OCI-LY1 (cell line): ENCODE measurements around the gene CNOT2.

Experiments
- H2AFZ ChIP-seq: fragments of 200-600 bp; sonication (generic), shearing (Covaris generic); 2 replicates; pipeline ENCODE4 v1.6.0; 2014; ENCODE audit warnings: antibody characterized with exemption, mild to moderate bottlenecking, low read length
- H3F3A ChIP-seq: fragments of 200-600 bp; sonication (generic), shearing (Covaris generic); 2 replicates; pipeline ENCODE4 v1.6.0; 2014; ENCODE audit warnings: mild to moderate bottlenecking, antibody characterized with exemption, low read length, moderate library complexity; ENCODE audit not compliant: insufficient read depth
- H3K27ac ChIP-seq: fragments of 200-600 bp; sonication (generic); 2 replicates; pipeline ENCODE4 v1.5.1; 2014; ENCODE audit warnings: low read length, mixed run types, mild to moderate bottlenecking, low read depth; ENCODE audit not compliant: poor library complexity, severe bottlenecking
- H3K27me3 ChIP-seq: fragments of 200-600 bp; sonication (generic); 2 replicates; pipeline ENCODE4 v1.6.0; 2014; ENCODE audit warnings: antibody characterized with exemption, mild to moderate bottlenecking, low read length, moderate library complexity; ENCODE audit not compliant: insufficient read depth
- H3K36me3 ChIP-seq: fragments of 200-600 bp; sonication (generic); 2 replicates; pipeline ENCODE4 v1.6.1; 2014; ENCODE audit warnings: mild to moderate bottlenecking, antibody characterized with exemption, low read length, moderate library complexity, mixed read lengths; ENCODE audit not compliant: insufficient read depth
- H3K4me1 ChIP-seq: fragments of 200-600 bp; sonication (generic); 2 replicates; pipeline ENCODE4 v1.5.1; 2014; ENCODE audit warnings: mild to moderate bottlenecking, low read length, moderate library complexity; ENCODE audit not compliant: insufficient read depth, severe bottlenecking
- H3K4me2 ChIP-seq: fragments of 200-600 bp; sonication (generic), shearing (Covaris generic); 2 replicates; pipeline ENCODE4 v1.6.1; 2014; ENCODE audit warnings: low read length
- H3K4me3 ChIP-seq: fragments of 200-600 bp; sonication (generic); 2 replicates; pipeline ENCODE4 v1.5.1; 2014; ENCODE audit warnings: low read length, low read depth, mild to moderate bottlenecking, mixed read lengths; ENCODE audit not compliant: poor library complexity, severe bottlenecking
- H3K79me2 ChIP-seq: fragments of 200-600 bp; shearing (Covaris generic); 2 replicates; pipeline ENCODE4 v1.6.1; 2016; ENCODE audit warnings: mixed run types, low read length, mixed read lengths; ENCODE audit not compliant: insufficient read depth
- H3K9ac ChIP-seq: fragments of 200-600 bp; sonication (generic), shearing (Covaris generic); 2 replicates; pipeline ENCODE4 v1.6.1; 2014; ENCODE audit warnings: mild to moderate bottlenecking, low read length, mixed read lengths
- H3K9me2 ChIP-seq: fragments of 200-600 bp; sonication (generic), shearing (Covaris generic); 2 replicates; pipeline ENCODE4 v1.6.1; 2014; ENCODE audit warnings: low read depth, mild to moderate bottlenecking, low read length, mixed read lengths
- H3K9me3 ChIP-seq: fragments of 200-600 bp; shearing (Covaris generic); 2 replicates; pipeline ENCODE4 v1.6.1; 2014; ENCODE audit warnings: low read length, mixed read lengths
- H4K20me1 ChIP-seq: fragments of 200-600 bp; sonication (generic), shearing (Covaris generic); 2 replicates; pipeline ENCODE4 v1.6.0; 2016; ENCODE audit warnings: mild to moderate bottlenecking, low read length; ENCODE audit not compliant: insufficient read depth
- CTCF ChIP-seq: fragments of 200-600 bp; sonication (generic), shearing (Covaris generic); IDR thresholded peaks from 2 replicates; pipeline ENCODE4 v1.5.1; 2017; ENCODE audit warnings: mild to moderate bottlenecking, antibody characterized with exemption, low read length, moderate library complexity, mixed read lengths
- EZH2 ChIP-seq: fragments of 200-600 bp; sonication (generic), shearing (Covaris generic); IDR thresholded peaks from 2 replicates; pipeline ENCODE4 v1.8.0; 2017; ENCODE audit warnings: borderline replicate concordance, mixed run types, mild to moderate bottlenecking, antibody characterized with exemption, low read length, moderate library complexity, mixed read lengths

Gene CNOT2

GRCh38 chr12:70197345-70197744, 45.9 kb upstream of the CNOT2 start:
- no peaks in the 10 kb centered on the region for H4K20me1 ChIP-seq
- H3K4me2 ChIP-seq: no peak overlapping the region
- no peaks in the 10 kb centered on the region for H3K36me3 ChIP-seq
- H3K9me3 ChIP-seq: no peaks in the 10 kb centered on the region
- no peaks in the 10 kb centered on the region for H3F3A ChIP-seq
- no peak overlapping the region for H2AFZ ChIP-seq
- H3K79me2 ChIP-seq: no peaks in the 10 kb centered on the region
- no peak overlapping the region for H3K9ac ChIP-seq
- TF ChIP-seq EZH2 (no peak), CTCF (no peak)
- no peaks in the 10 kb centered on the region for H3K27me3 ChIP-seq
- no peak overlapping the region for H3K27ac ChIP-seq
- H3K4me3 ChIP-seq: no peak overlapping the region
- H3K9me2 ChIP-seq: no peaks in the 10 kb centered on the region
- H3K4me1 ChIP-seq: peaks cover 5% of the 10 kb centered on the region

- TF ChIP-seq CTCF (no peak), EZH2 (no peak)
- Histone ChIP-seq H3K9me2 (no peaks in the 10 kb centered on the region), H2AFZ (no peak overlapping the region), H3K9me3 (peaks cover 16% of the 10 kb centered on the region), H3K36me3 (peaks cover 16% of the 10 kb centered on the region), H3K79me2 (no peaks in the 10 kb centered on the region), H3K4me1 (no peaks in the 10 kb centered on the region), H3K27ac (no peak overlapping the region), H3K9ac (no peak overlapping the region), H3F3A (no peaks in the 10 kb centered on the region), H3K4me3 (no peak overlapping the region), H3K4me2 (no peak overlapping the region), H3K27me3 (no peaks in the 10 kb centered on the region), H4K20me1 (no peaks in the 10 kb centered on the region)
Observed at GRCh38 chr12:70213707-70214106, 29.5 kb upstream of the CNOT2 start.

GRCh38 chr12:70214972-70215617, 28.1 kb upstream of the CNOT2 start:
- no peak overlapping the region for H3K4me3 ChIP-seq

More at GRCh38 chr12:70214972-70215617, 28.1 kb upstream of the CNOT2 start:
- peaks cover 8% of the 10 kb centered on the region for H3K9me3 ChIP-seq
- no peaks in the 10 kb centered on the region for H3K27me3 ChIP-seq
- H3K27ac ChIP-seq: no peak overlapping the region
- H3F3A ChIP-seq: no peaks in the 10 kb centered on the region
- no peaks in the 10 kb centered on the region for H4K20me1 ChIP-seq
- no peak overlapping the region for H2AFZ ChIP-seq
- peaks cover 16% of the 10 kb centered on the region for H3K36me3 ChIP-seq
- no peaks in the 10 kb centered on the region for H3K9me2 ChIP-seq
- H3K4me2 ChIP-seq: no peak overlapping the region
- no peak overlapping the region for H3K9ac ChIP-seq
- TF ChIP-seq CTCF: no peak
- no peak for TF ChIP-seq EZH2
- no peaks in the 10 kb centered on the region for H3K4me1 ChIP-seq
- no peaks in the 10 kb centered on the region for H3K79me2 ChIP-seq
